GM23338 (cell line): ENCODE results near the gene CPLX1. TPM values are rescaled to one million over a fixed set of nuclear protein-coding genes. Genes with fewer than 3 reads are reported as not detected.

ENCODE experiments used
- ATAC-seq: fragments of 200-7000 bp; cut with Tn5 transposase; 3 replicates; pipeline ENCODE4 v1.9.1; 2020
- DNase-seq: peaks from one replicate; pipeline ENCODE4 v3.0.0-alpha.2; 2015; ENCODE audit warnings: low spot score
- H2AFZ ChIP-seq: fragments of 200-600 bp; sonication (generic); 2 replicates; pipeline ENCODE4 v1.8.0; 2016; ENCODE audit warnings: antibody characterized with exemption, mild to moderate bottlenecking, moderate library complexity
- H3F3A ChIP-seq: fragments of 200-600 bp; sonication (generic); replicated peaks from 2 replicates; pipeline ENCODE4 v1.8.0; 2017; ENCODE audit warnings: antibody characterized with exemption, mixed run types, low read depth
- H3K27ac ChIP-seq: fragments of 200-600 bp; sonication (generic); 2 replicates; pipeline ENCODE4 v1.6.1; 2016; ENCODE audit warnings: low read depth
- H3K27me3 ChIP-seq: fragments of 200-600 bp; sonication (generic); 2 replicates; pipeline ENCODE4 v1.8.0; 2016; ENCODE audit warnings: mild to moderate bottlenecking, mixed run types, moderate library complexity; ENCODE audit not compliant: insufficient read depth
- H3K36me3 ChIP-seq: fragments of 200-600 bp; sonication (generic); 2 replicates; pipeline ENCODE4 v1.8.0; 2016; ENCODE audit warnings: mild to moderate bottlenecking; ENCODE audit not compliant: insufficient read depth
- H3K4me1 ChIP-seq: fragments of 200-600 bp; sonication (generic); 2 replicates; pipeline ENCODE4 v1.8.0; 2016; ENCODE audit warnings: mild to moderate bottlenecking, moderate library complexity; ENCODE audit not compliant: insufficient read depth
- H3K4me2 ChIP-seq: fragments of 200-600 bp; sonication (generic); 2 replicates; pipeline ENCODE4 v1.7.1; 2017; ENCODE audit warnings: mixed run types
- H3K4me3 ChIP-seq: fragments of 200-600 bp; sonication (generic); 2 replicates; pipeline ENCODE4 v1.6.1; 2016; ENCODE audit warnings: mixed run types
- H3K79me2 ChIP-seq: fragments of 200-600 bp; sonication (generic); replicated peaks from 2 replicates; pipeline ENCODE4 v1.8.0; 2017; ENCODE audit warnings: mild to moderate bottlenecking; ENCODE audit not compliant: insufficient read depth
- H3K9me2 ChIP-seq: fragments of 200-600 bp; sonication (generic); 2 replicates; pipeline ENCODE4 v1.8.0; 2017; ENCODE audit not compliant: insufficient read depth
- H4K20me1 ChIP-seq: fragments of 200-600 bp; sonication (generic); replicated peaks from 2 replicates; pipeline ENCODE4 v1.8.0; 2017; ENCODE audit warnings: mild to moderate bottlenecking; ENCODE audit not compliant: insufficient read depth
- H3K27ac Mint-ChIP-seq: 2 replicates; pipeline ENCODE4 v1.8.0; 2020; ENCODE audit warnings: inconsistent platforms, mild to moderate bottlenecking, moderate library complexity, mixed read lengths
- H3K27me3 Mint-ChIP-seq: 3 replicates; pipeline ENCODE4 v1.8.0; 2022; ENCODE audit warnings: low read depth, mild to moderate bottlenecking, moderate library complexity, mixed read lengths, inconsistent platforms; ENCODE audit not compliant: insufficient read depth, poor library complexity
- H3K36me3 Mint-ChIP-seq: 3 replicates; pipeline ENCODE4 v1.8.0; 2021; ENCODE audit warnings: low read depth, mild to moderate bottlenecking, inconsistent platforms, moderate library complexity, mixed read lengths
- H3K4me1 Mint-ChIP-seq: 3 replicates; pipeline ENCODE4 v1.8.0; 2020; ENCODE audit warnings: mild to moderate bottlenecking, inconsistent platforms, mixed read lengths
- H3K4me3 Mint-ChIP-seq: 3 replicates; pipeline ENCODE4 v1.8.0; 2021; ENCODE audit warnings: moderate library complexity, mild to moderate bottlenecking, inconsistent platforms, mixed read lengths
- H3K9me3 Mint-ChIP-seq: 3 replicates; pipeline ENCODE4 v1.8.0; 2020; ENCODE audit warnings: moderate library complexity, mild to moderate bottlenecking, inconsistent platforms, mixed read lengths
- CREB1 ChIP-seq: fragments of 250-450 bp; sonication (Bioruptor Pico); IDR thresholded peaks from 2 replicates; pipeline ENCODE4 v1.5.0; 2020; ENCODE audit warnings: low read depth, mild to moderate bottlenecking, moderate library complexity
- EZH2phosphoT487 ChIP-seq: fragments of 200-600 bp; sonication (generic); IDR thresholded peaks from one replicate; pipeline ENCODE4 v1.8.1; 2018; ENCODE audit warnings: antibody characterized with exemption; ENCODE audit not compliant: unreplicated experiment
- NANOG ChIP-seq: IDR thresholded peaks from 2 replicates; pipeline ENCODE4 v1.6.1; 2016; ENCODE audit warnings: antibody characterized with exemption, borderline replicate concordance
- ZNF462 ChIP-seq: fragments of 250-450 bp; sonication (Bioruptor Pico); IDR thresholded peaks from 2 replicates; pipeline ENCODE4 v1.5.0; 2020; ENCODE audit warnings: mild to moderate bottlenecking, moderate library complexity
- polyA plus RNA-seq: library from polyadenylated mRNA; unstranded; fragments of >200 nt; fragmentation: Nextera tagmentation; extraction: Ambion mirVana; gene quantifications from 2 replicates; pipeline ENCODE4 v1.2.1, GENCODE V29; 2016
- total RNA-seq: library from RNA; depleted of rRNA; stranded (reverse); fragments of >200 nt; shearing (Covaris generic); gene quantifications from 2 replicates; pipeline ENCODE4 v1.2.3, GENCODE V29; 2014
- TF ChIP-seq, protein P1 (sequence below), 2 experiments: fragments of 200-600 bp in 1 of 2; sonication (generic) in 1 of 2; conservative IDR thresholded peaks; 2 replicates each; pipeline versions ENCODE4 v1.5.1 to v1.6.1; 2016 to 2017; ENCODE audit warnings: antibody characterized with exemption in 2 of 2, low read depth in 2 of 2, mild to moderate bottlenecking in 2 of 2, moderate library complexity in 1 of 2

Gene CPLX1
- total and polyA plus RNA-seq, 2 experiments from 2014 or later: 0.86 to 0.97 TPM

DNA sequence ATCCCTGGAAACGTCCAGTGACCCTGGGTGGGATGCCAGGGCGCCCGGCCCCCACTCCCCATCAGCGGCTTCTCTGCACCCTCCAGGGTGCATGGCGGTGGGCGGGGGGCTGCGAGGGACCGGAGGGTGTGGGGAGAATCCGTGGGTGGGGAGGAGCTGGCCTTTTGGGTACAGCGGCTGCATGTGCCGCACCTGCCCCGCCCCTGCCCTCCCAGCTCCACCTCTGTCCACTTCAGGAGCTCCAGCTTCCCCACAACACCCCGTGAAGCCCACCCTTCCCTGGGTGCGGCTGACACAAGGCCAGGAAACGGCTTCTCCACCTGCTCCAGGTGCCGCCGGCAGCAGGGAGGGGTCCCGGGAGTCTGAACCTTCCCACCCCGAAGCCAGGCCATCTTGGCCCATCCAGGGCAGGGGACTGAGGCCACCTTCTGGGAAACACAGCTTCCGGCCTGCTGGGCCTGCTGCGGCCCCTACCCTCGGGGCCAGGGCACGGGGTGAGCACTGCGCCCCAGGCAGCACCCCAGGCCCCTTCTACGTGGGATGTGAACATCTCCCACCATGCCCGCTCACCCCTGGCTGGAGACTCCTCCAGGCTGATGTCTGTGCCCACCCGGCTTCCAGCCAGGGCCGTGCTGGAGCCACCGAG, 34.6 kb downstream of the CPLX1 start:
- Histone ChIP-seq H3K27me3 (peaks cover 63% of the 10 kb centered on the region), H2AFZ (peak overlapping the region; percentile 52; the same call in 1 of the 2 replicates), H3K4me3 (no peak overlapping the region), H3K79me2 (no peaks in the 10 kb centered on the region), H3K4me1 (peaks cover 26% of the 10 kb centered on the region), H3K4me2 (peak overlapping the region; percentile 82; the same call in 1 of the 2 replicates), H3F3A (0 out of 2 replicates have a peak, but pooled peaks cover 9% of the 10 kb centered on the region), H3K9me2 (no peaks in the 10 kb centered on the region), H3K27ac (no peak overlapping the region), H4K20me1 (no peaks in the 10 kb centered on the region), H3K36me3 (no peaks in the 10 kb centered on the region)
- DNase-seq (no peak), ATAC-seq (no peak; the same call in 2 of the 3 replicates)
- peaks cover 58% of the 10 kb centered on the region for H3K27me3 Mint-ChIP-seq
- H3K27ac Mint-ChIP-seq: no peak overlapping the region
- no peaks in the 10 kb centered on the region; the same call in 2 of the 3 replicates for H3K36me3 Mint-ChIP-seq
- no peak overlapping the region for H3K4me3 Mint-ChIP-seq
- peaks cover 30% of the 10 kb centered on the region for H3K4me1 Mint-ChIP-seq
- no peaks in the 10 kb centered on the region; the same call in 2 of the 3 replicates for H3K9me3 Mint-ChIP-seq
- TF ChIP-seq EZH2phosphoT487: no peak
- no peak for TF ChIP-seq ZNF462 (CRISPR knock-in tag)
- no peak for TF ChIP-seq NANOG
- no peak for TF ChIP-seq CREB1 (CRISPR knock-in tag)
- TF ChIP-seq, protein P1, sequence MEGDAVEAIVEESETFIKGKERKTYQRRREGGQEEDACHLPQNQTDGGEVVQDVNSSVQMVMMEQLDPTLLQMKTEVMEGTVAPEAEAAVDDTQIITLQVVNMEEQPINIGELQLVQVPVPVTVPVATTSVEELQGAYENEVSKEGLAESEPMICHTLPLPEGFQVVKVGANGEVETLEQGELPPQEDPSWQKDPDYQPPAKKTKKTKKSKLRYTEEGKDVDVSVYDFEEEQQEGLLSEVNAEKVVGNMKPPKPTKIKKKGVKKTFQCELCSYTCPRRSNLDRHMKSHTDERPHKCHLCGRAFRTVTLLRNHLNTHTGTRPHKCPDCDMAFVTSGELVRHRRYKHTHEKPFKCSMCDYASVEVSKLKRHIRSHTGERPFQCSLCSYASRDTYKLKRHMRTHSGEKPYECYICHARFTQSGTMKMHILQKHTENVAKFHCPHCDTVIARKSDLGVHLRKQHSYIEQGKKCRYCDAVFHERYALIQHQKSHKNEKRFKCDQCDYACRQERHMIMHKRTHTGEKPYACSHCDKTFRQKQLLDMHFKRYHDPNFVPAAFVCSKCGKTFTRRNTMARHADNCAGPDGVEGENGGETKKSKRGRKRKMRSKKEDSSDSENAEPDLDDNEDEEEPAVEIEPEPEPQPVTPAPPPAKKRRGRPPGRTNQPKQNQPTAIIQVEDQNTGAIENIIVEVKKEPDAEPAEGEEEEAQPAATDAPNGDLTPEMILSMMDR (conservative IDR thresholded peaks at IDR 0.05; ENCODE audit: low read depth in 2 of 2): 0 out of 4 replicates have a peak, but pooled peaks of 1 of the 2 experiments have one; percentile 9
